Activated B cell treated with CpG ODN at 0.5 μM for 24 hours (primary cell): Measurements from ENCODE around the gene CKLF. TPM values are rescaled to one million over a fixed set of nuclear protein-coding genes. Genes with fewer than 3 reads are reported as not detected.

Source experiments
- ATAC-seq: fragments of 200-7000 bp; cut with Tn5 transposase; one replicate; pipeline ENCODE4 v1.10.0; 2021; ENCODE audit warnings: low read depth, mild to moderate bottlenecking, moderate library complexity
- CTCF ChIA-PET: fragments of 350-600 bp; sonication (Branson Sonifier 250); formaldehyde crosslinking; loops from one replicate; lab custom pipeline; 2021; ENCODE audit warnings: antibody characterized with exemption; lab: Charles Lee
- POLR2A ChIA-PET: fragments of 350-600 bp; sonication (Branson Sonifier 250); formaldehyde crosslinking; loops from one replicate; lab custom pipeline; 2021; ENCODE audit warnings: antibody characterized with exemption; lab: Charles Lee
- DNase-seq: peaks from one replicate; pipeline ENCODE4 v3.0.0; 2022
- H3K27ac Mint-ChIP-seq: one replicate; pipeline ENCODE4 v1.8.0; 2020; ENCODE audit warnings: mixed read lengths
- H3K27me3 Mint-ChIP-seq: one replicate; pipeline ENCODE4 v1.8.0; 2021; ENCODE audit warnings: mixed read lengths
- H3K36me3 Mint-ChIP-seq: one replicate; pipeline ENCODE4 v1.8.0; 2021; ENCODE audit warnings: low read depth, mixed read lengths
- H3K4me1 Mint-ChIP-seq: one replicate; pipeline ENCODE4 v1.8.0; 2021; ENCODE audit warnings: mixed read lengths
- H3K4me3 Mint-ChIP-seq: one replicate; pipeline ENCODE4 v1.8.0; 2020; ENCODE audit warnings: mild to moderate bottlenecking, mixed read lengths
- H3K9me3 Mint-ChIP-seq: one replicate; pipeline ENCODE4 v1.8.0; 2020; ENCODE audit warnings: mixed read lengths
- CTCF ChIP-seq: fragments of 200-600 bp; IDR thresholded peaks from one replicate; pipeline ENCODE4 v1.8.0; 2022; ENCODE audit warnings: antibody characterized with exemption, mild to moderate bottlenecking
- intact Hi-C: fragments of 100-400 bp; cut with micrococcal nuclease; formaldehyde crosslinking; loops from one replicate; pipeline ENCODE4 v1.15.1; 2024
- total RNA-seq: library from RNA; stranded (reverse); gene quantifications from 2 replicates; pipeline ENCODE4 v1.2.3, GENCODE V29; 2022

CKLF gene
- total RNA-seq, 1 donor from 2014 or later: 12.1 TPM

GRCh38 chr16:66515596-66516508, 36.5 kb upstream of the CKLF start:
- intact Hi-C loops: loop anchor here (1.0 to 2.0 kb wide), 4 partner anchors 8 to 109 kb away; no protein-coding TSS in a partner anchor

GRCh38 chr16:66516509-66516807, 35.9 kb upstream of the CKLF start:
- TF ChIP-seq CTCF: no peak
- no peaks in the 10 kb centered on the region for H3K27me3 Mint-ChIP-seq
- CTCF ChIA-PET: no interaction called here
- no peaks in the 10 kb centered on the region for H3K9me3 Mint-ChIP-seq
- intact Hi-C loops: loop anchor here (1.0 to 2.0 kb wide), 4 partner anchors 8 to 110 kb away; no protein-coding TSS in a partner anchor
- peak overlapping the region; percentile 99 for H3K27ac Mint-ChIP-seq
- ATAC-seq (peak; percentile 21), DNase-seq (no peak)
- no peaks in the 10 kb centered on the region for H3K36me3 Mint-ChIP-seq
- H3K4me1 Mint-ChIP-seq: peaks cover 61% of the 10 kb centered on the region
- POLR2A ChIA-PET: interaction anchor here (9.8 kb wide), 1 partner anchor 33 kb away, joined by 162 read pairs; the partner anchor contains the start of genes CKLF and TK2
- peak overlapping the region; percentile 90 for H3K4me3 Mint-ChIP-seq

More at GRCh38 chr16:66515596-66516508, 36.5 kb upstream of the CKLF start:
- peaks cover 55% of the 10 kb centered on the region for H3K4me1 Mint-ChIP-seq
- ATAC-seq: no peak
- peak overlapping the region; percentile 90 for H3K4me3 Mint-ChIP-seq
- ChIA-PET CTCF (interaction anchor here (0.8 to 1.3 kb wide), 6 partner anchors 35 to 158 kb away, joined by 3 to 5 read pairs (median 3); no protein-coding TSS in a partner anchor), POLR2A (interaction anchor here (0.7 to 1.0 kb wide), 2 partner anchors 36 to 73 kb away, joined by 3 to 8 read pairs; partner anchors contain the start of gene CKLF)
- DNase-seq: no peak
- H3K27ac Mint-ChIP-seq: peak overlapping the region; percentile 99
- H3K9me3 Mint-ChIP-seq: no peaks in the 10 kb centered on the region
- H3K36me3 Mint-ChIP-seq: no peaks in the 10 kb centered on the region
- TF ChIP-seq CTCF: no peak
- no peaks in the 10 kb centered on the region for H3K27me3 Mint-ChIP-seq

- no peaks in the 10 kb centered on the region for H3K36me3 Mint-ChIP-seq
- CTCF ChIA-PET: interaction anchor here (1.0 to 1.1 kb wide), 2 partner anchors 40 to 110 kb away, joined by 3 read pairs; no protein-coding TSS in a partner anchor
- H3K9me3 Mint-ChIP-seq: no peaks in the 10 kb centered on the region
- peak; percentile 72 for DNase-seq
- peak overlapping the region; percentile 90 for H3K4me3 Mint-ChIP-seq
- peak overlapping the region; percentile 99 for H3K27ac Mint-ChIP-seq
- peak; percentile 91 for ATAC-seq
- H3K27me3 Mint-ChIP-seq: no peaks in the 10 kb centered on the region
- peaks cover 66% of the 10 kb centered on the region for H3K4me1 Mint-ChIP-seq
- TF ChIP-seq CTCF: no peak
- POLR2A ChIA-PET: interaction anchor here (0.6 to 9.8 kb wide), 4 partner anchors 9 to 33 kb away, joined by 3 to 162 read pairs (median 4); partner anchors contain the start of genes CKLF and TK2
- intact Hi-C loops: loop anchor here (1.0 to 2.0 kb wide), 6 partner anchors 7 to 110 kb away; partner anchors contain the start of gene CMTM3
Measured at GRCh38 chr16:66516808-66517585, 35.4 kb upstream of the CKLF start.

- H3K9me3 Mint-ChIP-seq: no peaks in the 10 kb centered on the region
- no peaks in the 10 kb centered on the region for H3K36me3 Mint-ChIP-seq
- ChIA-PET CTCF (interaction anchor here (1.0 to 1.1 kb wide), 2 partner anchors 41 to 111 kb away, joined by 3 read pairs; no protein-coding TSS in a partner anchor), POLR2A (interaction anchor here (0.6 to 9.8 kb wide), 4 partner anchors 8 to 32 kb away, joined by 3 to 162 read pairs (median 4); partner anchors contain the start of genes CKLF and TK2)
- H3K27me3 Mint-ChIP-seq: no peaks in the 10 kb centered on the region
- DNase-seq (no peak), ATAC-seq (no peak)
- peak overlapping the region; percentile 90 for H3K4me3 Mint-ChIP-seq
- intact Hi-C loops: loop anchor here (1.0 to 2.0 kb wide), 3 partner anchors 32 to 111 kb away; partner anchors contain the start of gene CMTM3
- H3K27ac Mint-ChIP-seq: peak overlapping the region; percentile 99
- no peak for TF ChIP-seq CTCF
- peaks cover 73% of the 10 kb centered on the region for H3K4me1 Mint-ChIP-seq
Measured at GRCh38 chr16:66517586-66518263, 34.7 kb upstream of the CKLF start.
